Endothelial cell of umbilical vein (primary cell): Measurements from ENCODE around the gene MCCC2. TPM values are rescaled to one million over a fixed set of nuclear protein-coding genes. Genes with fewer than 3 reads are reported as not detected.

Experiments
- BruUV-seq: library from RNA; stranded (reverse); fragments of 400-500 nt; replicated peaks from 2 replicates; lab custom pipeline; 2021; lab: Mats Ljungman, UMichigan
- CTCF ChIA-PET: fragments of 300-600, 350-600 bp; sonication (Branson Sonifier 250); formaldehyde crosslinking; loops from one replicate; lab custom pipeline; 2021; ENCODE audit warnings: antibody characterized with exemption, inconsistent platforms; lab: Charles Lee
- POLR2A ChIA-PET: fragments of 300-600, 350-600 bp; sonication (Branson Sonifier 250); formaldehyde crosslinking; loops from one replicate; lab custom pipeline; 2021; ENCODE audit warnings: antibody characterized with exemption, inconsistent platforms; lab: Charles Lee
- DNase-seq: peaks from one replicate; pipeline ENCODE4 v3.0.0-alpha.2; 2011; ENCODE audit warnings: low read depth, low spot score
- FAIRE-seq: peaks from 2 replicates; lab custom pipeline; 2011; peaks lifted over from hg19 to GRCh38; lab: Jason Lieb, UNC
- H2AFZ ChIP-seq: 2 replicates; pipeline ENCODE4 v1.6.0; 2012; ENCODE audit warnings: low read depth, low read length, control low read depth, inconsistent platforms
- H3K27ac ChIP-seq: 2 replicates; pipeline ENCODE4 v1.5.1; 2011; ENCODE audit warnings: low read depth, mild to moderate bottlenecking, control low read depth, low read length, moderate library complexity; ENCODE audit not compliant: insufficient read depth
- H3K27me3 ChIP-seq, 2 experiments: 2 replicates each; pipeline versions ENCODE4 v1.6.0 to v1.6.1; 2011; ENCODE audit warnings: low read length in 2 of 2, mixed read lengths in 1 of 2; ENCODE audit not compliant: control insufficient read depth in 2 of 2, insufficient read depth in 2 of 2
- H3K36me3 ChIP-seq, 2 experiments: 2 replicates in 1 of 2; 3 replicates in 1 of 2; pipeline ENCODE4 v1.5.1; 2011; ENCODE audit warnings: low read length in 2 of 2, mild to moderate bottlenecking in 1 of 2, moderate library complexity in 1 of 2; ENCODE audit not compliant: control insufficient read depth in 2 of 2, insufficient read depth in 2 of 2; ENCODE audit errors: extremely low read depth in 1 of 2
- H3K4me1 ChIP-seq: 3 replicates; pipeline ENCODE4 v1.5.1; 2011; ENCODE audit warnings: mild to moderate bottlenecking, low read length; ENCODE audit not compliant: control insufficient read depth, insufficient read depth; ENCODE audit errors: extremely low read depth
- H3K4me2 ChIP-seq: 2 replicates; pipeline ENCODE4 v1.6.1; 2011; ENCODE audit warnings: low read length, control low read depth, mixed read lengths; ENCODE audit not compliant: insufficient read depth
- H3K4me3 ChIP-seq, 3 experiments: fragments of 200-600 bp in 1 of 3; sonication (generic), shearing (Covaris generic) in 1 of 3; replicated peaks in 1 of 3; 2 replicates each; pipeline ENCODE4 v1.5.1; 2011 to 2016; ENCODE audit warnings: control low read depth in 3 of 3, low read length in 3 of 3, mild to moderate bottlenecking in 2 of 3, inconsistent platforms in 1 of 3, low read depth in 1 of 3, moderate library complexity in 1 of 3; ENCODE audit not compliant: insufficient read depth in 1 of 3
- H3K79me2 ChIP-seq: 2 replicates; pipeline ENCODE4 v1.6.0; 2012; ENCODE audit warnings: low read length, inconsistent platforms; ENCODE audit not compliant: control insufficient read depth, insufficient read depth
- H3K9ac ChIP-seq: replicated peaks from 2 replicates; pipeline ENCODE3; 2011; ENCODE audit warnings: low read length, control low read depth; ENCODE audit not compliant: insufficient read depth; ENCODE audit errors: extremely low read depth
- H3K9me1 ChIP-seq: replicated peaks from 3 replicates; pipeline ENCODE4 v1.6.0; 2011; ENCODE audit warnings: mild to moderate bottlenecking, low read length; ENCODE audit not compliant: control insufficient read depth, insufficient read depth; ENCODE audit errors: extremely low read depth
- H3K9me3 ChIP-seq: replicated peaks from 2 replicates; pipeline ENCODE4 v1.5.1; 2012; ENCODE audit warnings: low read length, inconsistent platforms; ENCODE audit not compliant: control insufficient read depth, insufficient read depth
- H4K20me1 ChIP-seq: replicated peaks from 2 replicates; pipeline ENCODE3; 2011; ENCODE audit warnings: mild to moderate bottlenecking, low read length; ENCODE audit not compliant: control insufficient read depth, insufficient read depth; ENCODE audit errors: extremely low read depth
- CTCF ChIP-seq, 2 donors: IDR thresholded peaks; 1 replicate in 1 of 2; 2 replicates in 1 of 2; pipeline ENCODE4 v1.5.1; 2011; ENCODE audit warnings: low read length in 2 of 2, mild to moderate bottlenecking in 2 of 2, moderate library complexity in 2 of 2, control low read depth in 1 of 2, inconsistent platforms in 1 of 2, low read depth in 1 of 2; ENCODE audit not compliant: insufficient read depth in 1 of 2; ENCODE audit errors: extremely low read depth in 1 of 2
- EZH2 ChIP-seq: IDR thresholded peaks from 2 replicates; pipeline ENCODE4 v1.6.1; 2012; ENCODE audit warnings: borderline replicate concordance, low read depth, mild to moderate bottlenecking, moderate library complexity, low read length, inconsistent platforms; ENCODE audit not compliant: severe bottlenecking
- FOS ChIP-seq: IDR thresholded peaks from 2 replicates; pipeline ENCODE4 v1.6.1; 2011; ENCODE audit warnings: mild to moderate bottlenecking, low read length, moderate library complexity, borderline replicate concordance; ENCODE audit not compliant: insufficient read depth
- GATA2 ChIP-seq: IDR thresholded peaks from 2 replicates; pipeline ENCODE4 v1.7.0; 2011; ENCODE audit warnings: low read depth, mild to moderate bottlenecking, moderate library complexity, mixed read lengths, low read length; ENCODE audit not compliant: insufficient read length, insufficient read depth
- JUN ChIP-seq: IDR thresholded peaks from 2 replicates; pipeline ENCODE4 v1.6.1; 2011; ENCODE audit warnings: borderline replicate concordance, low read depth; ENCODE audit not compliant: insufficient read length, insufficient read depth
- MAX ChIP-seq: IDR thresholded peaks from 2 replicates; pipeline ENCODE4 v1.6.1; 2011; ENCODE audit not compliant: insufficient read depth, insufficient read length
- MYC ChIP-seq: IDR thresholded peaks from one replicate; pipeline ENCODE4 v1.6.1; 2011; ENCODE audit warnings: mild to moderate bottlenecking, low read depth, low read length
- POLR2A ChIP-seq: IDR thresholded peaks from 2 replicates; pipeline ENCODE4 v1.6.1; 2012; ENCODE audit warnings: low read depth, mild to moderate bottlenecking, control low read depth, low read length
- POLR2AphosphoS5 ChIP-seq: IDR thresholded peaks from 2 replicates; pipeline ENCODE4 v1.6.1; 2012; ENCODE audit warnings: low read depth, mild to moderate bottlenecking, control low read depth, low read length, moderate library complexity; ENCODE audit not compliant: insufficient read depth
- dilution Hi-C: fragments of 300-500 bp; cut with MboI; formaldehyde crosslinking; loops from one replicate; pipeline ENCODE4 v1.15.0; 2019; ENCODE audit warnings: low sequenced_read_pairs; ENCODE audit not compliant: extremely low pct_ligation_motif_present
- intact Hi-C: fragments of 100-400 bp; cut with micrococcal nuclease; formaldehyde crosslinking; loops from one replicate; pipeline ENCODE4 v1.10.0; 2022
- polyA plus RNA-seq, 4 experiments: library from polyadenylated mRNA; depleted of rRNA in 3 of 4; stranded (reverse) in 3 of 4; unstranded in 1 of 4; fragments of >200 nt; gene quantifications; 2 replicates each; pipeline versions ENCODE4 v1.2.1 to v1.2.3, GENCODE V29; 2011 to 2012; ENCODE audit warnings: missing spikeins in 1 of 4
- total RNA-seq: library from RNA; stranded (reverse); gene quantifications from 2 replicates; pipeline ENCODE4 v1.2.3, GENCODE V29; 2021

The MCCC2 gene
- total and polyA plus RNA-seq, 2 donors (not counting 3 experiments of a cell fraction or from before 2014, with no cell fraction given) = 27.9 to 28.6 TPM

GRCh38 chr5:71564895-71565294, 22.2 kb upstream of the MCCC2 start:
- TF ChIP-seq CTCF (IDR thresholded peaks at IDR 0.05; ENCODE audit: extremely low read depth in 1 of 2, insufficient read depth in 1 of 2, low read depth in 1 of 2, low read length in 2 of 2) (no peak), MYC (no peak), MAX (no peak), JUN (no peak), FOS (no peak), POLR2A (no peak), POLR2AphosphoS5 (no peak), GATA2 (no peak), EZH2 (no peak)
- H3K9ac ChIP-seq = no peak overlapping the region
- intact Hi-C loops = loop anchor here (5.0 kb wide), 1 partner anchor 192 kb away; no protein-coding TSS in a partner anchor
- BruUV-seq = no TSS peak
- no peaks in the 10 kb centered on the region for H3K27me3 ChIP-seq
- no peak overlapping the region for H3K4me3 ChIP-seq
- H3K4me1 ChIP-seq = no peaks in the 10 kb centered on the region
- DNase-seq = no peak
- CTCF ChIA-PET = interaction anchor here (1.6 to 2.6 kb wide), 2 partner anchors 10 to 36 kb away, joined by 3 to 12 read pairs; no protein-coding TSS in a partner anchor
- no peaks in the 10 kb centered on the region for H4K20me1 ChIP-seq
- no peaks in the 10 kb centered on the region for H3K9me1 ChIP-seq
- no peak overlapping the region for H3K27ac ChIP-seq
- no peak overlapping the region for H3K4me2 ChIP-seq
- H2AFZ ChIP-seq = no peak overlapping the region
- H3K36me3 ChIP-seq = peaks cover 12 to 23% of the 10 kb centered on the region in 2 experiments
- H3K9me3 ChIP-seq = no peaks in the 10 kb centered on the region
- POLR2A ChIA-PET = no interaction called here
- H3K79me2 ChIP-seq = no peaks in the 10 kb centered on the region
- dilution Hi-C loops = no loop called here
- FAIRE-seq = no peak
